AG04449 (cell line): ENCODE data around the gene ACTL6A.
A peak's percentile ranks its signal among the peaks of the same experiment; 100 is the strongest.

Source experiments
- CTCF ChIA-PET: fragments of 350-600 bp; formaldehyde crosslinking; extraction: SDS; loops from one replicate; lab custom pipeline; 2021; ENCODE audit warnings: antibody characterized with exemption; lab: Yijun Ruan, JAX
- POLR2A ChIA-PET: fragments of 400-600, 350-600 bp; formaldehyde crosslinking; extraction: SDS; loops from one replicate; lab custom pipeline; 2020; ENCODE audit warnings: antibody characterized with exemption, inconsistent platforms; lab: Yijun Ruan, JAX
- DNase-seq: peaks from one replicate; pipeline ENCODE4 v3.0.0-alpha.2; 2010; ENCODE audit warnings: low read depth, low spot score
- H3K4me3 ChIP-seq: 2 replicates; pipeline ENCODE4 v1.5.1; 2011; ENCODE audit warnings: low read depth, mild to moderate bottlenecking, control low read depth, low read length
- TF ChIP-seq, protein P1 (sequence below): IDR thresholded peaks from one replicate; pipeline ENCODE4 v1.5.1; 2011; ENCODE audit warnings: mild to moderate bottlenecking, moderate library complexity, low read length, control low read depth, inconsistent platforms; ENCODE audit not compliant: insufficient read depth; ENCODE audit errors: missing control alignments

Gene ACTL6A

DNA sequence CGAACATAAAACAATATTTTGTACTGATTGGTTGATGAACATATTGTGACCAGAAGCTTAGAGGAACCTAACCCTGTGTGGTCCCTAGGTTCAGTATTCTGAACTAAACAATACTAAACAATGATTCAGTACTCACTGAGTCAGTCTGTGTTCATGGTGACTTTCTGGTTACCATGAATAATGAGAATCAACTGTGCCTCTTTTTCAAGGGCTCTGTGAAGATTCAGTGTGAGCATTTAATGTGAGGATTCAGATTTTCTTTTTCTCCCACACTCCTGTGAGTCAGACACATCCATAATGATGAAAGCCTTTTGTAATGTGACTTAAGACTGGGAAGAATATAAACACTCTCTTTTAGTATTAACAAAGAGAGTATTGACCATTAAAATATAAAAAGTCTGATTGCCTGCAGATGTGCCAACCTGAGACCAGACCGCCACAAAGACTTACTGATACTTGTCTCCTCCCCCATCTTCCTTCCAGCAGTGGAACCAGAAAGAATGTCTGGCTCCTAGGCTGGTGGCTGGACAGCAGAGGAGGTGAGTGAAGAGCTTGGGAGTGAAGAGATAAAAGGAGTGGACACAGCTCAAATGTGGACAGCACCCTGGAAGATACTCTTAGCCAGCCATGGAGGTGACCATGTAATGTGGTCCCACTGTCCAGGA is 17.6 kb upstream of the ACTL6A start:
- TF ChIP-seq, protein P1, sequence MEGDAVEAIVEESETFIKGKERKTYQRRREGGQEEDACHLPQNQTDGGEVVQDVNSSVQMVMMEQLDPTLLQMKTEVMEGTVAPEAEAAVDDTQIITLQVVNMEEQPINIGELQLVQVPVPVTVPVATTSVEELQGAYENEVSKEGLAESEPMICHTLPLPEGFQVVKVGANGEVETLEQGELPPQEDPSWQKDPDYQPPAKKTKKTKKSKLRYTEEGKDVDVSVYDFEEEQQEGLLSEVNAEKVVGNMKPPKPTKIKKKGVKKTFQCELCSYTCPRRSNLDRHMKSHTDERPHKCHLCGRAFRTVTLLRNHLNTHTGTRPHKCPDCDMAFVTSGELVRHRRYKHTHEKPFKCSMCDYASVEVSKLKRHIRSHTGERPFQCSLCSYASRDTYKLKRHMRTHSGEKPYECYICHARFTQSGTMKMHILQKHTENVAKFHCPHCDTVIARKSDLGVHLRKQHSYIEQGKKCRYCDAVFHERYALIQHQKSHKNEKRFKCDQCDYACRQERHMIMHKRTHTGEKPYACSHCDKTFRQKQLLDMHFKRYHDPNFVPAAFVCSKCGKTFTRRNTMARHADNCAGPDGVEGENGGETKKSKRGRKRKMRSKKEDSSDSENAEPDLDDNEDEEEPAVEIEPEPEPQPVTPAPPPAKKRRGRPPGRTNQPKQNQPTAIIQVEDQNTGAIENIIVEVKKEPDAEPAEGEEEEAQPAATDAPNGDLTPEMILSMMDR = no peak
- POLR2A ChIA-PET = interaction anchor here (1.1 kb wide), 1 partner anchor 94 kb away, joined by 5 read pairs; the partner anchor contains the start of gene GNB4
- CTCF ChIA-PET = interaction anchor here (1.6 kb wide), 1 partner anchor 13 kb away, joined by 8 read pairs; no protein-coding TSS in a partner anchor
- H3K4me3 ChIP-seq = no peak overlapping the region
- DNase-seq = peak; percentile 51

DNA sequence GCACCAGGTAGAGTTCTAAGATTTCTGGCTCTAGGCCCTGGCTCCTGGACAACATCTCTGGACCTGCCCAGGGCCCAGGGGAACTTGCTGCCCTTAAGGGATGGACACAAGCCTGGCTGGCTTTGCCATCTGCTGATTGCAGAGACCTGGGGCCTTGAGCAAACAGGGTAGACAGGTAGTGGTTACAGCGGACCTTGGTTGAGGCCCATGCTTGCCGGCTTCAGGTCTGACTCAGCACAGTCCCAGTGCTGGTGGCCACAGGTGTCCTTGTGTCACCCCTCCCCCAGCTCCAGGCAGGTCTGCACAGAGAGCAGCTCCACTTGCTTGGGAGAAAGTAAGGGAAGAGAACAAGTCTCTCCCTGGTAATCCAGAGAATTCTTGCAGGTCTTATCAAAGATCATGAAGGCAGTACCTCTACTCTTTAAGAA is 15.9 kb upstream of the ACTL6A start:
- POLR2A ChIA-PET = no interaction called here
- CTCF ChIA-PET = no interaction called here
- TF ChIP-seq, protein P1 = no peak
- H3K4me3 ChIP-seq = no peak overlapping the region
- no peak for DNase-seq

DNA sequence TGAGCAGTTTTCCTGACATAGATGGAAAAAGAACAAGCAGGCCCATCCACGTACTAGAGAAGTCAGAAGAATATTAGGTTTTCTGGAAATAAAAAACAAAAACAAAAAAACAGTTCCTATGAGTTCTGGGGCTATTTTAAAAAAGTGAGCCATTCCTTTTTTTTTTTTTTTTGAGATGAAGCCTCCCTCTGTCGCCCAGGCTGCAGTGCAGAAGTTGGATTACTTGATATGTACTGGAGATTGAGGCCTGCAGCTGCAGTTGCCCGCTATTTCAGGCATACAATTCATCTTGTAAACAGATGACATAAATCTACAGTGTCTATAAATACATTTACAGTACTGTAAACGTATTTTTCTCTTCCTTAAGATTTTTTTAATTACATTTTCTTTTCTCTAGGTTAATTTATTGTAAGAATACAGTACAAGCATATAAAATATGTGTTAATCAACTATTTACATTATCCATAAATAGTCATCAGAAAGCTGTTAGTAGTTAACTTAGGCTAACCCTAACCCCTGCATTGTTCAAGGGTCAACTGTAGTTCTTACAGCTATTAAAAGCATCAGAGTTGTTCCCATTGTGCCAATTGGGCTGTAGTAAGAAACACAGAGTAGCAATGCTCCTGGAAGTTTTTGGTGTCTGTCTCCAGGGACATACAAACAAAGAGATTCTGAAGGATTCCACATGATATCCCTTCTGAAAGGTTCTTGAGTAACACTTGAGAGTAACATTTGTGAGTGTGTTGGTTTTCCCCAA is 11.2 kb upstream of the ACTL6A start:
- TF ChIP-seq, protein P1 = no peak
- no peak for DNase-seq
- CTCF ChIA-PET = interaction anchor here (0.6 to 1.1 kb wide), 4 partner anchors 97 to 1041 kb away, joined by 3 read pairs; no protein-coding TSS in a partner anchor
- POLR2A ChIA-PET = interaction anchor here (1.4 kb wide), 1 partner anchor 100 kb away, joined by 3 read pairs; the partner anchor contains the start of gene GNB4
- H3K4me3 ChIP-seq = no peak overlapping the region

DNA sequence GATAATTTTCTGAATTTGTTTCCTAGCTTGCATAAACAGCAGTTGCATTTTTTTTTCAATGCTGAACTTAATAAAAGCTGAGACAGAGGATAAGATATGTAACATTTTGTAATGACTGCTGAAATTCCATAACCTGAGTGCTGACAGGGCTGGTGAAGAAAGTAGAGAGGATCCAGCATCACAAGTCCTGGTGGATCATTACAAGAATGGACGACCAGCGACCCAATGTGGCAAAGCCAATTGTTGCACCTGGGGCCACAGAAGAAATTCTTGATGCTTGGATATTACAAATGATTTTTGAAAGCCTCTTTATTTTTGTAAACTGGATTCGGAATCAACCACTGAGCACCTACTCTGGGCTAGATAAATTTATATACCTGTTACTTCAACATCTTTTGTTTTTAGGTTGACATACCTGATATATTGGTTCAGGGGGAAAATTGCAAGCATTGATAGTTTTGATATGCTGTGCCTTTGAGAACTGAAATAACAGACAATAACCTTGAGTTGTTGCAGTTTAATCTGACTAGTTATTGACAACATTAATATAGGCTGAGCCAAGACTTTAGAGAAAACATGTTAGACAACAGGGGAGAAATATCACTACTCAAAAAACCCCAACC is 3.9 kb upstream of the ACTL6A start:
- TF ChIP-seq, protein P1 = peak; percentile 81
- ChIA-PET POLR2A (interaction anchor here (0.7 kb wide), 1 partner anchor 93 kb away, joined by 3 read pairs; no protein-coding TSS in a partner anchor), CTCF (interaction anchor here (0.9 to 2.0 kb wide), 20 partner anchors 11 to 543 kb away, joined by 3 to 17 read pairs (median 4); partner anchors contain the start of gene ZNF639)
- H3K4me3 ChIP-seq = no peak overlapping the region
- peak; percentile 21 for DNase-seq

DNA sequence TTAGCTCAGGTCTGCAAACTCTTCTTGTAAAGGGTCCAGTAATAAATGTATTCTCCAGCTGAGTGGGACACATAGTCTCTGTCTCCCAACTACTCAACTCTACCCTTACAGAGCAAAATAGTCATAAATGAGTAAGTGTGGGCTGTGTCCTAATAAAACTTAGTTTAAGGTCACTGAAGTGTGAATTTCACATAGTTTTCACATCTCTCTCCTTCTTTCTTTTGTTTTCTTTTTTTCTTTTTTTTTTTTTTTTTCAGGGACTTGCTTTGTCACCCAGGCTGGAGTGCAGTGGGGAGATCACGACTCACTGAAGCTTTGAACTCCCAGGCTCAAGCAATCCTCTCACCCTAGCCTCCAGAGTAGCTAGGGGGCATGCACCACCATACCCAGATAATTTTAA is 1.9 kb upstream of the ACTL6A start:
- CTCF ChIA-PET = interaction anchor here (0.6 to 2.2 kb wide), 9 partner anchors 110 to 545 kb away, joined by 3 to 9 read pairs (median 3); partner anchors contain the start of gene ZNF639
- TF ChIP-seq, protein P1 = no peak
- POLR2A ChIA-PET = no interaction called here

More for the DNA sequence above, 1.9 kb upstream of the ACTL6A start:
- H3K4me3 ChIP-seq = no peak overlapping the region
- no peak for DNase-seq
